DND-41 (cell line): ENCODE results near the gene SHC4.

Experiments used
- EZH2 ChIP-seq: IDR thresholded peaks from 3 replicates; pipeline ENCODE4 v1.6.1; 2012; ENCODE audit warnings: borderline replicate concordance, low read depth, mild to moderate bottlenecking, moderate library complexity, low read length, inconsistent platforms; ENCODE audit not compliant: severe bottlenecking
- TF ChIP-seq, protein P1 (sequence below): IDR thresholded peaks from 2 replicates; pipeline ENCODE4 v1.5.1; 2012; ENCODE audit warnings: borderline replicate concordance, low read length, moderate library complexity, mild to moderate bottlenecking; ENCODE audit not compliant: poor library complexity, severe bottlenecking; ENCODE audit errors: extremely low read depth

DNA sequence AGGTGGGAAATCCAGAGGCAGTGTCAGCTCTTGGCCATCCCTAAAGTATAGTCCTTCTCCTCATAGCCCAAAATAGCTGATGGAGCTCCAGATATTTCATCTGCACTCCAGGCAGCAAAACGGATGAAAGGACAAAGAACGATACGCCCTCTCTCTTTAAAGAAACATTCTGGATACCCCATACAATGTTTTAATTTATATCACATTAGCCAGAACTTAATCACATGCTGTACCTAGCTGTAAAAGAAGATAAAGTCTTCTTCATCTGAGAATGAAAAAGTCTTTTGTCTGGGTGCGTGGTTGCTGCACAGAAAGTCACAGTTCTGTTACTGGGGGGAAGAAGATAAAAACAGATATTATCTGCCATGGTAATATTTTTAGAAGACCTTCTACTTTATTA lies 4.3 kb upstream of the SHC4 start:
- TF ChIP-seq, protein P1, sequence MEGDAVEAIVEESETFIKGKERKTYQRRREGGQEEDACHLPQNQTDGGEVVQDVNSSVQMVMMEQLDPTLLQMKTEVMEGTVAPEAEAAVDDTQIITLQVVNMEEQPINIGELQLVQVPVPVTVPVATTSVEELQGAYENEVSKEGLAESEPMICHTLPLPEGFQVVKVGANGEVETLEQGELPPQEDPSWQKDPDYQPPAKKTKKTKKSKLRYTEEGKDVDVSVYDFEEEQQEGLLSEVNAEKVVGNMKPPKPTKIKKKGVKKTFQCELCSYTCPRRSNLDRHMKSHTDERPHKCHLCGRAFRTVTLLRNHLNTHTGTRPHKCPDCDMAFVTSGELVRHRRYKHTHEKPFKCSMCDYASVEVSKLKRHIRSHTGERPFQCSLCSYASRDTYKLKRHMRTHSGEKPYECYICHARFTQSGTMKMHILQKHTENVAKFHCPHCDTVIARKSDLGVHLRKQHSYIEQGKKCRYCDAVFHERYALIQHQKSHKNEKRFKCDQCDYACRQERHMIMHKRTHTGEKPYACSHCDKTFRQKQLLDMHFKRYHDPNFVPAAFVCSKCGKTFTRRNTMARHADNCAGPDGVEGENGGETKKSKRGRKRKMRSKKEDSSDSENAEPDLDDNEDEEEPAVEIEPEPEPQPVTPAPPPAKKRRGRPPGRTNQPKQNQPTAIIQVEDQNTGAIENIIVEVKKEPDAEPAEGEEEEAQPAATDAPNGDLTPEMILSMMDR: no peak
- no peak for TF ChIP-seq EZH2
